AG20443 (cell line): ENCODE data around the gene FXR2.
"Not testable (repeated sequence)": the region's sequence is repeated elsewhere in the genome, so short reads cannot be mapped to it uniquely, and the experiment has no call there.

Source experiments
- DNase-seq: peaks from one replicate; pipeline ENCODE4 v3.0.0; 2012; ENCODE audit warnings: low spot score, mixed read lengths

Gene FXR2

GRCh38 chr17:7629939-7630571, 15.4 kb upstream of the FXR2 start, which contains the start of gene SHBG:
Gene SHBG (plus strand): TSS chr17:7630135. CDS start chr17:7630173, 38 bp downstream.
- no peak for DNase-seq

DNA sequence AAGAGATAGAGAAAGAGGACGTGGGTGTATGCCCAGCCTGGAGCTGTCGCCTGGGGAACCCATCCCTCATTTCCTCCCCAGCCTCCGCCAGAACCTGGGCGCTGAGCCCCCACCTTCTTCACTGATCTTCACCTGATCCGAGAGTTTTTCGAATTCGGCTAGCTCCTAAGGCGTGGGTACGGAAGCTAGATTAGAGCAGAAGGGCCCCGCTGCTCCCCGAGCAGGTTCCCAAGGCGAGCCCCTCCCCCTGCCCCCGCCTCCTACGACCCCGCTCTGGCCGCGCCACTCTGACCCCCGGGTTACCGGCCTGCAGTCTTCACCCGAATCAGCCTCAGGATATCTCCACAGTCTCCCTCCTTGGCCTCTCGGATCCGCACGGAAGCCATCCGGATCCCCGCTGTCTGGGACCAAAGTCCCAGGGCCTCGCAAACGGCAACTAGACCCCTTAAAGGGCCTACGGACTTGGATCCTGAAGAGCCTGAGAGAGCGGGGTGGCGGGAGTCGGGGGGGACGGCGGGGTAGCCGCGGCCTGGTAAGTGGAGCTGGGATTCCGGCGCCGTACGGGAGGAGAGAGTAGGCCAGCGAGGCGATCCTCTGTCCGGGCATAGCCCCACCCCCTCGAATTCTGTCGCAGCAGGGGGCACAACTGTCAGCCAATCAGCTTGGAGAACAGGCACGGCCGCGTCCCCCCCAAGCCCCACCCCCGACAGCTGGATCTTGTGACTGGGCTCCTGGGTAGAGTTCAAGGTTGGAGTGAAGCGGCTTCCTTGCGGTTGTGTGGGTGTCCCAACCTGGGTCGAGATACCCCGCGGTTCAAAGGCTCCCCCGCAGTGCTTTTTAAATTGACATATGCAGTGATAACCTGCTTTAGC, 12.8 kb upstream of the FXR2 start, which contains the start of gene SAT2:
TSS of gene SAT2 (minus strand) at position 572 of the 872 bp plus-strand sequence. CDS start at position 386, 186 bp downstream.
- peak; percentile 99 for DNase-seq

- DNase-seq = peak; percentile 34
Measured at GRCh38 chr17:7626956-7627249, 12.2 kb upstream of the FXR2 start.

GRCh38 chr17:7626307-7626706, 11.6 kb upstream of the FXR2 start:
- no peak for DNase-seq

- DNase-seq = not testable (repeated sequence)
Measured at GRCh38 chr17:7625749-7626148, 11.1 kb upstream of the FXR2 start.

- no peak for DNase-seq
Measured at GRCh38 chr17:7623661-7624060, 9.0 kb upstream of the FXR2 start.

- no peak for DNase-seq
Measured at GRCh38 chr17:7620835-7621234, 6.1 kb upstream of the FXR2 start.

DNA sequence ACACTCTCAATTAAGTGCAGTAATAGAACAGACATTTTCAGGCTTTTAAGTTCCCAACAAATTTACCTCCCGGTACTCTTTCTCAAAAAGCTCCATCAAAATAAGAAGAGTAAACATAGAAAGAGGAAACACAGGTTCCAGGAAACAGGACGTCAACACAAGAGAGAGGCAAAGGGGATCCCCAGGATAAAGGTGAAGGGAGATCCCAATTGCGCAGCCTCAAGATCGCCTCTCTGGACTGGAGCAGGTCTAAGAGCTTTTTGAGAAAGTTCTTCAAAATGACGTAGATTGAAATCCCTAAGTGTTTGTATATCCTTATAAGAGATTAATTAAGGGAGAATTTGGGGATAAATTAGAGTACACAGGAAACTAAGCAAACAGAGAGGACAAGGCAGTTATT, 3.9 kb upstream of the FXR2 start:
- DNase-seq = no peak

DNA sequence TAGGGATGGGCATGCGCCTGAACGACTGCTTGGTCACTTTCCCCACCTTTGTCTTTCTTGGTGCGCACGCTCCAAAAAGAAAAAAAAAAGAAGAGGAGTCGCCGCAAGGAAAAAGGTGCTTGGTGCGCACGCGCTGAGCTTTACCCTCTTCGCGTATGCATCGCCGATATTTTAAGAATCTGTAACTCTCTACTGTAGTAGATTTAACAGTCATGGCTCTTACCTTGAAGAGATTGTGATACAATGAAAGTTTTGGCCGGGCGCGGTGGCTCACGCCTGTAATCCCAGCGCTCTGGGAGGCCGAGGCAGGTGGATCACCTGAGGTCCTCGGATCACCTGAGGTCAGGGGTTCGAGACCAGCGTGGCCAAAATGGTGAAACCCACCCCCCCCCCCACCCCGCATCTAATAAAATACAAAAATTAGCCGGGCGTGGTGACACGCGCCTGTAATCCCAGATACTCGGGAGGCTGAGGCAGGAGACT, 609 bp upstream of the FXR2 start:
- no peak for DNase-seq

DNA sequence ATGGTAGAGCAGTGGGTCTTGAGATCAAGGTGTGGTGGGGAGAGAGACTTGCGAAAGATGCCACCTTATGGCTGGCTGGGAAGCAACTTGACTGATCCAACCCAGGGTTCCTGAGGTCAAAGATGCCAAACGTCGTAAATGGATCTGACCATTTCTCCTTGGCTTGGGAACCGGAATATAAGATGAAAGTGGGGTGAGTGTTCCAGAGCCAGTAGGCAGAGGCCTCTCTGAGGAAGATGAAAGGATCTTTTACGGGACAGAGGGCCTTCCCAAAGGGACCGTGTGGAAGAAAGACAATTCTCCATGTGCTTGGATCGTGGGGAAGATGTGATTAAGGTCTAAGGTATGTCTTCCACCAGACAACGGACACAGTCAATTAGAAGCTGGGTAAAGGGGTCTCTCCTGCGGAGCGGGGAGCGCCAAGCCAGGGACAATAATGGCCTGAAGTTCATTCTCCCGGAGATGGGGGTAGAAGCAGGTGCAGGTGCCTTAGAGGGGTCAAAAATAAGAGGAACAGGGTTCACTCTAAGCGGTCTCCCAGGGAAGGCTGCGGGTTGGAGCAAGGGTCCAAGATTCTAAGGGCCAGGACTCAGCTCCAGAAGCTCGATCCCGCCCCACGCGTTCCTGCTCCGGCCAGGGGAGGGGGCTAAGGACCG, 800 bp downstream of the FXR2 start:
- DNase-seq = peak; percentile 35

DNA sequence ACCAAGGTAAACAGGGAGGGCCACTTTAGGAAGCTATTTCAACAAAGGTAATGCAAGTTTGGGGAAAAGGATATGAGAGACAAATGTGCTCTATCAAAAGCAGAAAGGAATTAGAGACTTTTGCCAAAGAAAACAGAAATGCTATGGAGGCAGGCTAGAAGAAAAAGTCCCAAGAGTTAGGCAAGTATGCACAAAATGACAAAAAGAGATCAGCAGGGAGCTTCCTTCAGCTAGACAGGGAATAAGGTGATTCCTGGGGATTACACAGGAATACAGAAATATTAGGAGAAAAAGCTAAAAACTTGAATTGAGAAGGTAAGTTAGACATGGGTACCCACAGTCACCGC, 2.4 kb downstream of the FXR2 start:
- DNase-seq = no peak

GRCh38 chr17:7611635-7612293, 2.9 kb downstream of the FXR2 start:
- DNase-seq = no peak

DNA sequence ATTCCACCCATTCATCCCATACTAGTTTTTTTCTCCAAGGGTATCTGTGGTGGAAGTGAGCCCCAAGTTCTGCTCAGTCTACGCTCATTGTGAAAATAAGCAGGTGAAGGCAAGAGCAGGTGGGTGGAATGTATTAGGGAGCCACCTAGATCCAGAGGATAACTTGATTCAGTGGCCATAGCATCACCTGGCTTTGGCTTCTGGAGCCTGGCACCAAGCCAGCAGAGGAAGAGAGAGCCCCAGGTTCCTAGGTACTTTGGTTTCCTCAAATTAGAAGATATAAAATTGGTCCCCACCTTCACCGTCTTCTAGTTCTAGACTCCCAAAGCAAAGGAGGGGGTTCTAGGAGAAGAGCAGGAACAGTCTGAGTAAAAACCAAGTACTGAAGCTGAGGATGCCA, 4.1 kb downstream of the FXR2 start:
- no peak for DNase-seq

DNA sequence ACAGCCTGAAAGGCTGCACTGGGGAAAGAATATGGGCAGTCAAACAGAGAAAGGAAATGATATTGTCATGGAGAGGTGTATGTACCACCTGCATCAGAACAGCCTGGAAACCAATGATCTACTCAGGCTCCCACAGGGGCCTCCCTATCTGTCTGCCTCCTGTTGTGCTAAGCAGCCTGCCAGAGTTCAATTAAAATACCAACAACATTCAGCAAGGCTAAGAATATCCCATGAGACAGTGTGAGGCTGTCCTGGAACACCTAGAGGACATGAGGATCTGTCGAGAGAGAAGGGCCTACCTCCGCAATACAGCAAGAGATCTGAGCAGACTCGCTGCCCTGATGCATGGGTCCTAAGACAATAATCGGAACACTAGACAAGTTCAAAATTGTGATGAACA, 8.4 kb downstream of the FXR2 start:
- DNase-seq = no peak

- not testable (repeated sequence) for DNase-seq
Measured at GRCh38 chr17:7597561-7597960, 17.1 kb downstream of the FXR2 start.

GRCh38 chr17:7593296-7593695, 21.4 kb downstream of the FXR2 start:
- DNase-seq = no peak

- no peak for DNase-seq
Measured at GRCh38 chr17:7592422-7593021, 22.2 kb downstream of the FXR2 start.

- DNase-seq = no peak
Measured at GRCh38 chr17:7591596-7591995, 23.1 kb downstream of the FXR2 start.

DNA sequence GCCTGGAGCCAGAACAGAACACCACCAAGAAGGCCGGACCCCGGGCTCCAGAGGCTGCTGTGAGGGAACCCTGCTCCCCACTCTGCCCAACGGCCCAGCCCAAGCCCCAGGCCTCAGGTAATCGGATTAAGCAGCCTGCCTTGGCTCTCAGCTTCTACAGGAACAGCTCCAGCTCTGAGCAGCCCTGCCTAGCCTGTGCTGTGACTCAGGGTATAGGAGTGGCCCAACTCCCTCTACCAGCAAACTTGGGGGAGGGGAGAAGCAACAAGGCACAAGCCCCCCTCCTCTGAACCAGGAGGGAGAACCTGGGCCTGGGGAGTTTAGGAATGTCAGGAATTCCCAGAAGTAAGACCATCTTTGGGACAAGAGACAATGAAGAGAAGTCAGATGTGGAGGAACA, 24.0 kb downstream of the FXR2 start:
- peak; percentile 74 for DNase-seq

DNA sequence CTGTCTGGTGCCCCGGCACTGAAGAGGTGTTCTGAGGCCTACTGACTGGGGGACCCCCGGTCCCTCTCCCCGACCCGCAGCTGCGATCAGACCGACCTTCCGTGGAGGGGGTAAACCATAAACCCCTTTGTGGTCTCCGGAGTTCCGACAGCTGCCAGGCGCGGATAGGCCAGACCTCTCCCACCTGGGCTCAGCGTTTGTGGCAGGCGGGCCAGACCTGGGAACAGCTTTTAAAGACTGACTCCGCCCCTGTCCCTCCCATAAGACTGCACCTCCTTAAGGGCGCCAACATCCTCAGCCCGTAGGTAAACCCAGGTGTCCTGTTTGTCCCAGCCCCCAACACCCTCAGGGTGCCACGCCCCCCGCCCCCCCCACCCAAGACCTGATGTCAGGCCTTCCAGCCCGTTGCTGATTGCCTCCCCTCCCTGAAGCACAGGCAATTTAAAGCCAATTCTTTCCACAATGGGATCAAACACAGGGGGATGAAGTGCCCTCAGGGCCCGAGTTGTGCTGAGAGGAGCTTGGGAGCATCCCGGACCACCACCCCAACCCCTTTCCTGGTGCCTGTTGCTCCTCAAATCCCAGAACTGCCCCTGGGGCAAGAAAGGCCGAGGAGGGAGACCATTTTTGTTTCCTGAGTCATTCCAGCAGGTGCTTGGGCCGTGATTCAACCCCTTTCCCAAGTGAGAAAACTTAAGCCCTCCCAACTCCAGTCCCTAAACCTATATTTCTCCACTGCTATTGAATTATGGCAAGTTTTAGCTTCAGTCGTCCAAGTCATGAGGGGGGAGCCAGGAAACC, 24.6 kb downstream of the FXR2 start, which contains the start of gene SOX15:
TSS of gene SOX15 (minus strand) at position 204 of the 801 bp plus-strand sequence. CDS start 418 bp downstream, outside the sequence.
- peak; percentile 22 for DNase-seq
